Activated CD8-positive, alpha-beta T cell treated with anti-CD3 and anti-CD28 coated beads, Interleukin-2, amount 10 ng/mL, durations not matched to agents 7 days and 5 days (primary cell): ENCODE measurements around the gene TMEM242. TPM values are rescaled to one million over a fixed set of nuclear protein-coding genes. Genes with fewer than 3 reads are reported as not detected.

ENCODE experiments used
- ATAC-seq: fragments of 150-1000 bp; cut with Tn5 transposase; one replicate; pipeline ENCODE4 v1.10.0; 2021; ENCODE audit warnings: moderate library complexity
- CTCF ChIA-PET: fragments of 350-600 bp; sonication (Branson Sonifier 250); formaldehyde crosslinking; loops from one replicate; lab custom pipeline; 2021; ENCODE audit warnings: antibody characterized with exemption; lab: Charles Lee
- POLR2A ChIA-PET: fragments of 350-600 bp; sonication (Branson Sonifier 250); formaldehyde crosslinking; loops from one replicate; lab custom pipeline; 2021; ENCODE audit warnings: antibody characterized with exemption; lab: Charles Lee
- DNase-seq: peaks from one replicate; pipeline ENCODE4 v3.0.0-alpha.2; 2020
- H3K27ac Mint-ChIP-seq: one replicate; pipeline ENCODE4 v1.8.0; 2021; ENCODE audit warnings: mild to moderate bottlenecking, mixed read lengths
- H3K27me3 Mint-ChIP-seq: one replicate; pipeline ENCODE4 v1.8.0; 2021; ENCODE audit warnings: low read depth, mixed read lengths
- H3K36me3 Mint-ChIP-seq: one replicate; pipeline ENCODE4 v1.8.0; 2021; ENCODE audit warnings: low read depth, mixed read lengths
- H3K4me1 Mint-ChIP-seq: one replicate; pipeline ENCODE4 v1.8.0; 2021; ENCODE audit warnings: low read depth, mixed read lengths
- H3K4me3 Mint-ChIP-seq: one replicate; pipeline ENCODE4 v1.8.0; 2021; ENCODE audit warnings: mild to moderate bottlenecking, mixed read lengths
- H3K9me3 Mint-ChIP-seq: one replicate; pipeline ENCODE4 v1.8.0; 2022; ENCODE audit warnings: mixed read lengths; ENCODE audit not compliant: insufficient read depth
- total RNA-seq, 2 experiments: library from RNA; stranded (reverse); gene quantifications; one replicate each; pipeline ENCODE4 v1.2.3, GENCODE V29; 2021

Gene TMEM242
- total RNA-seq, 2 experiments from 2014 or later: 9.1 to 9.5 TPM

GRCh38 chr6:157260735-157261410 is 62.4 kb downstream of the TMEM242 start:
- no peaks in the 10 kb centered on the region for H3K9me3 Mint-ChIP-seq
- H3K4me3 Mint-ChIP-seq: no peak overlapping the region
- CTCF ChIA-PET: interaction anchor here (0.7 kb wide), 1 partner anchor 14 kb away, joined by 3 read pairs; no protein-coding TSS in a partner anchor
- H3K27ac Mint-ChIP-seq: no peak overlapping the region
- H3K4me1 Mint-ChIP-seq: peaks cover 9% of the 10 kb centered on the region
- peaks cover 3% of the 10 kb centered on the region for H3K27me3 Mint-ChIP-seq
- DNase-seq (no peak), ATAC-seq (no peak)
- POLR2A ChIA-PET: no interaction called here
- H3K36me3 Mint-ChIP-seq: no peaks in the 10 kb centered on the region

- peaks cover 10% of the 10 kb centered on the region for H3K27me3 Mint-ChIP-seq
- H3K27ac Mint-ChIP-seq: no peak overlapping the region
- H3K4me1 Mint-ChIP-seq: peaks cover 9% of the 10 kb centered on the region
- H3K4me3 Mint-ChIP-seq: no peak overlapping the region
- ATAC-seq: no peak
- CTCF ChIA-PET: interaction anchor here (0.6 kb wide), 1 partner anchor 98 kb away, joined by 3 read pairs; no protein-coding TSS in a partner anchor
- POLR2A ChIA-PET: interaction anchor here (0.6 kb wide), 1 partner anchor 26 kb away, joined by 3 read pairs; no protein-coding TSS in a partner anchor
- H3K9me3 Mint-ChIP-seq: no peaks in the 10 kb centered on the region
- H3K36me3 Mint-ChIP-seq: no peaks in the 10 kb centered on the region
- DNase-seq: no peak
These were observed 63.9 kb downstream of the TMEM242 start for GRCh38 chr6:157259443-157259842.

- CTCF ChIA-PET: interaction anchor here (0.6 kb wide), 1 partner anchor 99 kb away, joined by 3 read pairs; no protein-coding TSS in a partner anchor
- H3K27me3 Mint-ChIP-seq: peaks cover 14% of the 10 kb centered on the region
- no peak overlapping the region for H3K27ac Mint-ChIP-seq
- no peaks in the 10 kb centered on the region for H3K9me3 Mint-ChIP-seq
- H3K4me1 Mint-ChIP-seq: peaks cover 12% of the 10 kb centered on the region
- no peak overlapping the region for H3K4me3 Mint-ChIP-seq
- peak; percentile 65 for ATAC-seq
- H3K36me3 Mint-ChIP-seq: no peaks in the 10 kb centered on the region
- POLR2A ChIA-PET: interaction anchor here (0.5 kb wide), 1 partner anchor 14 kb away, joined by 4 read pairs; no protein-coding TSS in a partner anchor
- DNase-seq: peak; percentile 55
These were observed 64.4 kb downstream of the TMEM242 start for GRCh38 chr6:157258878-157259277.

- Mint-ChIP-seq H3K9me3 (no peaks in the 10 kb centered on the region), H3K27ac (no peak overlapping the region), H3K4me1 (peaks cover 11% of the 10 kb centered on the region), H3K4me3 (no peak overlapping the region), H3K27me3 (peaks cover 20% of the 10 kb centered on the region), H3K36me3 (no peaks in the 10 kb centered on the region)
- ATAC-seq (no peak), DNase-seq (no peak)
- ChIA-PET POLR2A (no interaction called here), CTCF (no interaction called here)
These were observed 68.2 kb downstream of the TMEM242 start for GRCh38 chr6:157255079-157255478.

GRCh38 chr6:157254538-157254937 is 68.8 kb downstream of the TMEM242 start:
- Mint-ChIP-seq H3K27me3 (peaks cover 20% of the 10 kb centered on the region), H3K4me3 (no peak overlapping the region), H3K9me3 (no peaks in the 10 kb centered on the region), H3K27ac (no peak overlapping the region), H3K4me1 (peaks cover 11% of the 10 kb centered on the region), H3K36me3 (no peaks in the 10 kb centered on the region)
- CTCF ChIA-PET: interaction anchor here (1.4 kb wide), 1 partner anchor 19 kb away, joined by 5 read pairs; no protein-coding TSS in a partner anchor
- POLR2A ChIA-PET: no interaction called here
- DNase-seq (no peak), ATAC-seq (no peak)

GRCh38 chr6:157253699-157254098 is 69.6 kb downstream of the TMEM242 start:
- POLR2A ChIA-PET: no interaction called here
- CTCF ChIA-PET: interaction anchor here (1.4 kb wide), 1 partner anchor 18 kb away, joined by 5 read pairs; no protein-coding TSS in a partner anchor
- H3K9me3 Mint-ChIP-seq: peaks cover 1% of the 10 kb centered on the region
- H3K27ac Mint-ChIP-seq: no peak overlapping the region
- H3K36me3 Mint-ChIP-seq: no peaks in the 10 kb centered on the region
- H3K4me3 Mint-ChIP-seq: no peak overlapping the region
- ATAC-seq (no peak), DNase-seq (no peak)
- H3K27me3 Mint-ChIP-seq: peaks cover 20% of the 10 kb centered on the region
- peaks cover 3% of the 10 kb centered on the region for H3K4me1 Mint-ChIP-seq

- DNase-seq (no peak), ATAC-seq (no peak)
- Mint-ChIP-seq H3K27ac (no peak overlapping the region), H3K27me3 (peaks cover 21% of the 10 kb centered on the region), H3K9me3 (peaks cover 7% of the 10 kb centered on the region), H3K36me3 (no peaks in the 10 kb centered on the region), H3K4me1 (peaks cover 3% of the 10 kb centered on the region), H3K4me3 (no peak overlapping the region)
- POLR2A ChIA-PET: interaction anchor here (0.6 kb wide), 1 partner anchor 77 kb away, joined by 6 read pairs; no protein-coding TSS in a partner anchor
- CTCF ChIA-PET: interaction anchor here (1.4 kb wide), 1 partner anchor 17 kb away, joined by 5 read pairs; no protein-coding TSS in a partner anchor
These were observed 70.3 kb downstream of the TMEM242 start for GRCh38 chr6:157253017-157253416.

GRCh38 chr6:157251586-157252247 is 71.6 kb downstream of the TMEM242 start:
- H3K27me3 Mint-ChIP-seq: peaks cover 19% of the 10 kb centered on the region
- ATAC-seq (no peak), DNase-seq (no peak)
- H3K36me3 Mint-ChIP-seq: no peaks in the 10 kb centered on the region
- H3K27ac Mint-ChIP-seq: no peak overlapping the region
- H3K9me3 Mint-ChIP-seq: peaks cover 7% of the 10 kb centered on the region
- peaks cover 3% of the 10 kb centered on the region for H3K4me1 Mint-ChIP-seq
- ChIA-PET CTCF (no interaction called here), POLR2A (no interaction called here)
- no peak overlapping the region for H3K4me3 Mint-ChIP-seq

GRCh38 chr6:157249826-157250225 is 73.5 kb downstream of the TMEM242 start:
- ChIA-PET POLR2A (no interaction called here), CTCF (interaction anchor here (2.2 kb wide), 1 partner anchor 14 kb away, joined by 6 read pairs; no protein-coding TSS in a partner anchor)
- peaks cover 7% of the 10 kb centered on the region for H3K9me3 Mint-ChIP-seq
- no peak overlapping the region for H3K27ac Mint-ChIP-seq
- DNase-seq: no peak
- no peaks in the 10 kb centered on the region for H3K36me3 Mint-ChIP-seq
- H3K4me3 Mint-ChIP-seq: no peak overlapping the region
- peaks cover 14% of the 10 kb centered on the region for H3K27me3 Mint-ChIP-seq
- ATAC-seq: no peak
- peaks cover 3% of the 10 kb centered on the region for H3K4me1 Mint-ChIP-seq

GRCh38 chr6:157248264-157248663 is 75.1 kb downstream of the TMEM242 start:
- no peaks in the 10 kb centered on the region for H3K36me3 Mint-ChIP-seq
- H3K4me1 Mint-ChIP-seq: no peaks in the 10 kb centered on the region
- H3K9me3 Mint-ChIP-seq: peaks cover 7% of the 10 kb centered on the region
- H3K4me3 Mint-ChIP-seq: no peak overlapping the region
- no peak overlapping the region for H3K27ac Mint-ChIP-seq
- peaks cover 15% of the 10 kb centered on the region for H3K27me3 Mint-ChIP-seq
- CTCF ChIA-PET: no interaction called here
- no peak for ATAC-seq
- POLR2A ChIA-PET: no interaction called here
- no peak for DNase-seq

- CTCF ChIA-PET: no interaction called here
- no peak for ATAC-seq
- peaks cover 7% of the 10 kb centered on the region for H3K9me3 Mint-ChIP-seq
These were observed 76.4 kb downstream of the TMEM242 start for GRCh38 chr6:157246771-157247484.

More at GRCh38 chr6:157246771-157247484, 76.4 kb downstream of the TMEM242 start:
- Mint-ChIP-seq H3K4me3 (no peak overlapping the region), H3K36me3 (no peaks in the 10 kb centered on the region), H3K27me3 (peaks cover 19% of the 10 kb centered on the region), H3K27ac (no peak overlapping the region), H3K4me1 (peaks cover 5% of the 10 kb centered on the region)
- no peak for DNase-seq
- POLR2A ChIA-PET: no interaction called here
